CD14-positive monocyte (primary cell): ENCODE measurements around the gene ATG4C. TPM values are rescaled to one million over a fixed set of nuclear protein-coding genes. Genes with fewer than 3 reads are reported as not detected.

ENCODE experiments used
- DNase-seq, 3 donors: peaks; one replicate each; pipeline ENCODE4 v3.0.0-alpha.2; 2011 to 2022
- H2AFZ ChIP-seq: 2 replicates; pipeline ENCODE4 v1.6.0; 2012; ENCODE audit warnings: mild to moderate bottlenecking, low read depth, low read length, inconsistent platforms; ENCODE audit not compliant: insufficient read depth, poor library complexity, severe bottlenecking
- H3K27ac ChIP-seq, 2 donors: 1 replicate in 1 of 2; 2 replicates in 1 of 2; pipeline ENCODE4 v1.5.1; 2012 to 2013; ENCODE audit warnings: low read length in 2 of 2, control low read depth in 1 of 2, inconsistent platforms in 1 of 2, low read depth in 1 of 2, mild to moderate bottlenecking in 1 of 2
- H3K27me3 ChIP-seq, 2 donors: one replicate each; pipeline versions ENCODE4 v1.6.0 to v1.6.1; 2011 to 2013; ENCODE audit warnings: low read length in 2 of 2; ENCODE audit not compliant: control insufficient read depth in 2 of 2, insufficient read depth in 2 of 2
- H3K36me3 ChIP-seq, 2 donors: replicated peaks in 1 of 2; 1 replicate in 1 of 2; 2 replicates in 1 of 2; pipeline versions ENCODE4 v1.5.1 to v1.6.1; 2012 to 2013; ENCODE audit warnings: low read length in 2 of 2, control low read depth in 1 of 2, inconsistent platforms in 1 of 2, mild to moderate bottlenecking in 1 of 2; ENCODE audit not compliant: insufficient read depth in 2 of 2, control insufficient read depth in 1 of 2
- H3K4me1 ChIP-seq, 2 donors: 1 replicate in 1 of 2; 2 replicates in 1 of 2; pipeline versions ENCODE4 v1.5.1 to v1.6.1; 2012 to 2013; ENCODE audit warnings: low read length in 2 of 2, control low read depth in 1 of 2, inconsistent platforms in 1 of 2, mild to moderate bottlenecking in 1 of 2, moderate library complexity in 1 of 2; ENCODE audit not compliant: insufficient read depth in 2 of 2, control insufficient read depth in 1 of 2
- H3K4me2 ChIP-seq: replicated peaks from 2 replicates; pipeline ENCODE3; 2012; ENCODE audit warnings: low read length, moderate library complexity, mild to moderate bottlenecking; ENCODE audit not compliant: poor library complexity, severe bottlenecking; ENCODE audit errors: extremely low read depth
- H3K4me3 ChIP-seq, 3 experiments: fragments of 200-600 bp in 1 of 3; sonication (generic) in 1 of 3; replicated peaks in 1 of 3; 1 replicate in 2 of 3; 2 replicates in 1 of 3; pipeline ENCODE4 v1.5.1; 2011 to 2013; ENCODE audit warnings: low read length in 3 of 3, mild to moderate bottlenecking in 3 of 3, control low read depth in 2 of 3, low read depth in 2 of 3, inconsistent platforms in 1 of 3, moderate library complexity in 1 of 3
- H3K79me2 ChIP-seq: 2 replicates; pipeline ENCODE4 v1.6.0; 2012; ENCODE audit warnings: mild to moderate bottlenecking, control low read depth, inconsistent platforms, low read length, moderate library complexity; ENCODE audit not compliant: insufficient read depth
- H3K9ac ChIP-seq: 2 replicates; pipeline ENCODE4 v1.6.0; 2017; ENCODE audit warnings: low read length, mild to moderate bottlenecking; ENCODE audit not compliant: insufficient read depth, poor library complexity, severe bottlenecking
- H3K9me3 ChIP-seq, 2 donors: replicated peaks in 1 of 2; 1 replicate in 1 of 2; 2 replicates in 1 of 2; pipeline versions ENCODE4 v1.5.1 to v1.6.1; 2012 to 2013; ENCODE audit warnings: low read length in 2 of 2, control low read depth in 1 of 2; ENCODE audit not compliant: control insufficient read depth in 1 of 2, insufficient read depth in 1 of 2
- H4K20me1 ChIP-seq: 2 replicates; pipeline ENCODE4 v1.6.0; 2012; ENCODE audit warnings: mild to moderate bottlenecking, low read length, control low read depth, moderate library complexity; ENCODE audit not compliant: insufficient read depth
- H3K27ac Mint-ChIP-seq, 7 donors: one replicate each; pipeline ENCODE4 v1.8.0; 2020; ENCODE audit warnings: mild to moderate bottlenecking in 7 of 7, mixed read lengths in 7 of 7, moderate library complexity in 6 of 7, inconsistent platforms in 2 of 7
- H3K27me3 Mint-ChIP-seq, 3 donors: one replicate each; pipeline ENCODE4 v1.8.0; 2021 to 2022; ENCODE audit warnings: low read depth in 3 of 3, mild to moderate bottlenecking in 3 of 3, mixed read lengths in 3 of 3, moderate library complexity in 3 of 3, inconsistent platforms in 1 of 3
- H3K36me3 Mint-ChIP-seq, 2 donors: one replicate each; pipeline ENCODE4 v1.8.0; 2020; ENCODE audit warnings: mixed read lengths in 2 of 2, inconsistent platforms in 1 of 2, mild to moderate bottlenecking in 1 of 2
- H3K4me1 Mint-ChIP-seq: one replicate; pipeline ENCODE4 v1.8.0; 2020; ENCODE audit warnings: mild to moderate bottlenecking, mixed read lengths
- H3K4me3 Mint-ChIP-seq, 2 donors: one replicate each; pipeline ENCODE4 v1.8.0; 2020; ENCODE audit warnings: mild to moderate bottlenecking in 2 of 2, mixed read lengths in 2 of 2, moderate library complexity in 1 of 2
- H3K9me3 Mint-ChIP-seq, 7 donors: one replicate each; pipeline ENCODE4 v1.8.0; 2020 to 2022; ENCODE audit warnings: mixed read lengths in 7 of 7, mild to moderate bottlenecking in 6 of 7, moderate library complexity in 6 of 7, inconsistent platforms in 2 of 7
- WGBS: methylation state at CpG from one replicate; pipeline ENCODE4 v1.1.5; 2013; ENCODE audit warnings: missing lambda C conversion rate; ENCODE audit not compliant: insufficient coverage; 5-methylcytosine and 5-hydroxymethylcytosine counted together
- intact Hi-C, 2 donors: fragments of 100-400 bp; cut with micrococcal nuclease; formaldehyde crosslinking; loops; one replicate each; pipeline versions ENCODE4 v1.15.0 to v1.15.1; 2023
- polyA plus RNA-seq, 3 donors: library from polyadenylated mRNA; depleted of rRNA in 1 of 3; unstranded in 2 of 3; stranded (reverse) in 1 of 3; fragments of 300-500 nt in 2 of 3; fragments of >200 nt in 1 of 3; fragmentation: Illumina TruSeq in 2 of 3; gene quantifications; 1 replicate in 2 of 3; 2 replicates in 1 of 3; pipeline ENCODE4 v1.2.3, GENCODE V29; 2012 to 2021
- TF ChIP-seq, protein P1 (sequence below): fragments of 200-600 bp; IDR thresholded peaks from one replicate; pipeline ENCODE4 v1.8.0; 2022; ENCODE audit warnings: antibody characterized with exemption, mild to moderate bottlenecking

The ATG4C gene
- polyA plus RNA-seq, 3 donors: 5.7 to 19.1 (median 17.5) TPM

DNA sequence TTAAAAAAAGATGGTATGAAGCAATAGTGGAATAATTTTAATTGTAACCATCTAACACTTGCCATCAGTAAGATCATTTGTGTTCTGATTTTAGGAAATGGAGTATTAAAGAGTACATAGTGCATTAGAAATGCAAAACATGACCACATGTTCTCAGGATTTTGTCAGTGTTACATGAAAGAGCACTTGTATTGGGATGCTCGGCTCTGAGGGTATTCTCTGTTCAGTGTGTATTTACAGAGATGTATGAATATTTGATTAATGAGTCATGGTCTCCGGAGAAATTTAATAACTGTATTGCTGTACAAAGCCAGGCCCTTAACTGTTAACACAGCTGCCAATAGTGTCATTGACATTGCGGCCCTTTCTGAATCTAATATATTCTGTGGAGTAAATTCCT lies 91.7 kb downstream of the ATG4C start:
- no peak for DNase-seq
- intact Hi-C loops: no loop called here
- Histone ChIP-seq H3K9ac (no peak overlapping the region), H3K36me3 (no peaks in the 10 kb centered on the region), H3K79me2 (no peaks in the 10 kb centered on the region), H3K4me2 (no peak overlapping the region), H3K9me3 (peaks cover 5 to 26% of the 10 kb centered on the region in 2 donors), H3K4me3 (no peak overlapping the region), H3K27me3 (peaks cover 92 to 98% of the 10 kb centered on the region in 2 donors), H3K4me1 (no peaks in the 10 kb centered on the region), H2AFZ (no peak overlapping the region), H4K20me1 (no peaks in the 10 kb centered on the region), H3K27ac (no peak overlapping the region)
- WGBS: 100% methylated on average over 2 of the region's 3 CpGs
- TF ChIP-seq, protein P1, sequence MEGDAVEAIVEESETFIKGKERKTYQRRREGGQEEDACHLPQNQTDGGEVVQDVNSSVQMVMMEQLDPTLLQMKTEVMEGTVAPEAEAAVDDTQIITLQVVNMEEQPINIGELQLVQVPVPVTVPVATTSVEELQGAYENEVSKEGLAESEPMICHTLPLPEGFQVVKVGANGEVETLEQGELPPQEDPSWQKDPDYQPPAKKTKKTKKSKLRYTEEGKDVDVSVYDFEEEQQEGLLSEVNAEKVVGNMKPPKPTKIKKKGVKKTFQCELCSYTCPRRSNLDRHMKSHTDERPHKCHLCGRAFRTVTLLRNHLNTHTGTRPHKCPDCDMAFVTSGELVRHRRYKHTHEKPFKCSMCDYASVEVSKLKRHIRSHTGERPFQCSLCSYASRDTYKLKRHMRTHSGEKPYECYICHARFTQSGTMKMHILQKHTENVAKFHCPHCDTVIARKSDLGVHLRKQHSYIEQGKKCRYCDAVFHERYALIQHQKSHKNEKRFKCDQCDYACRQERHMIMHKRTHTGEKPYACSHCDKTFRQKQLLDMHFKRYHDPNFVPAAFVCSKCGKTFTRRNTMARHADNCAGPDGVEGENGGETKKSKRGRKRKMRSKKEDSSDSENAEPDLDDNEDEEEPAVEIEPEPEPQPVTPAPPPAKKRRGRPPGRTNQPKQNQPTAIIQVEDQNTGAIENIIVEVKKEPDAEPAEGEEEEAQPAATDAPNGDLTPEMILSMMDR: no peak
- Mint-ChIP-seq H3K9me3 (peaks cover 3 to 18% (median 14%) of the 10 kb centered on the region in 7 donors), H3K4me1 (no peaks in the 10 kb centered on the region), H3K27me3 (peaks cover 83 to 93% (median 86%) of the 10 kb centered on the region in 3 donors), H3K4me3 (peak overlapping the region in 1 of 2 donors; percentile 58), H3K27ac (no peak overlapping the region), H3K36me3 (no peaks in the 10 kb centered on the region)

DNA sequence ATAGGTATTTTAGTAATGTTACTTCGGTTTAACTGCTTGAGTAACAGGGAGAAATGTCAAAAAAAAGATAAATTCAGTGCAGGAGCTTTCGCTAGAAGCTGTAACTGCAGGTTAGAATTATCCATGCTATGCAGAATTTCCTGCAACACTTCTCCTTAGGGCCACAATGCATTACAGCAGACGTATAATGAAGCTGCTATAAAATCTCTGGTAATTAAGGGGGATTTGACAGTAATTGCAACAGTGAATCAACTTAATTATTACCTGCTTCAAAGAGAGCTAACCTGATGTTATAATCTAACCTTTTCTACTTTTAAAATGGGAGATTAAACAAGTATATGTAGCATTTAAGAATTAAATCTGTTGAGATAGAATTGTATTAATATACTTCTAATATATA lies 92.6 kb downstream of the ATG4C start:
- H3K36me3 Mint-ChIP-seq: no peaks in the 10 kb centered on the region
- Histone ChIP-seq H3K36me3 (no peaks in the 10 kb centered on the region), H3K27ac (no peak overlapping the region), H3K9ac (no peak overlapping the region), H4K20me1 (no peaks in the 10 kb centered on the region), H3K9me3 (peaks cover 5 to 26% of the 10 kb centered on the region in 2 donors), H3K79me2 (no peaks in the 10 kb centered on the region), H3K4me3 (no peak overlapping the region), H3K27me3 (peaks cover 95 to 97% of the 10 kb centered on the region in 2 donors), H3K4me2 (no peak overlapping the region), H3K4me1 (no peaks in the 10 kb centered on the region), H2AFZ (no peak overlapping the region)
- no peak for DNase-seq
- TF ChIP-seq, protein P1: no peak
- H3K9me3 Mint-ChIP-seq: peaks cover 3 to 18% (median 14%) of the 10 kb centered on the region in 7 donors
- no CpG with 5 or more reads among the region's 3 CpGs for WGBS
- H3K4me1 Mint-ChIP-seq: no peaks in the 10 kb centered on the region
- intact Hi-C loops: no loop called here
- H3K27ac Mint-ChIP-seq: no peak overlapping the region
- H3K4me3 Mint-ChIP-seq: no peak overlapping the region
- H3K27me3 Mint-ChIP-seq: peaks cover 76 to 86% (median 82%) of the 10 kb centered on the region in 3 donors
